GM19467 (cell line): ENCODE measurements around the gene GPR78.
"Not testable (repeated sequence)": the region's sequence is repeated elsewhere in the genome, so short reads cannot be mapped to it uniquely, and the experiment has no call there.

Source experiments
- ATAC-seq: cut with Tn5 transposase; IDR thresholded peaks from one replicate; pipeline ENCODE4 v1.9.1; 2021; ENCODE audit warnings: mild to moderate bottlenecking, moderate library complexity; ENCODE audit not compliant: unreplicated experiment

Gene GPR78

DNA sequence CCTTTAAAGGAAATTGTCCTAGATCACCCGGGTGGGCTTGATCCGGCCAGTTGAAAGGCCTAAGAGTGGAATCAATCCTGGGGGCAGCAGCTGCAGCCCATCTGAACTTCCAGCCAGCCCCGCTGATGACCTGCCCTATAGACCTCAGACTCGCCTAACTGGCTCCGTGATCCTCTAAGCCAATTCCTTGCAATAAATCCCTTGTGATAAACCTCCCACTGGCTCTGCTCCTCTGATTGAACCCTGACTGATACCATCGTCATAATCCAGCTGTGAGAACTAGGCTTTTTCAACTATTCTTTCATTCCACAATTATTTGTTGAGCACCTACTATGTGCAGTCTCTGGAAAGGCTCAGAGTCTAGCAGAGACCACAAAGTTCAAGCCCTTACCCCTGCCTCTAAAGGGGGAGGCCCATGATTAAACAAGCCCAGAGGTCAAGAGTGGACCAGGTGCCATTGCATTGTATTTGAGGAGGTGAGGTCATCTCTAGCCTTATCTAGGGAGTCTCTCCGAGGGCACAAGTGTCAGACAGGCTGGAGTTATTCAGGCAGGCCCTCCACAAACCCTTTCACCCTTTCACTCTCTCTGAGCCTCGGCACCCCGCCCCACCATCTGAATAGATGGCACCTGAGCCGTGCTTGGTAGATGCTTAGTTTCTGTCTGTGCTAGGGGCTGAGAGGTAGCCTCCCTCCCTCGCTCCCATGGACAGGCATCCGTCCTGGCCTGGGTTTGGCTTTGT, 20.5 kb upstream of the GPR78 start:
- no peak for ATAC-seq

DNA sequence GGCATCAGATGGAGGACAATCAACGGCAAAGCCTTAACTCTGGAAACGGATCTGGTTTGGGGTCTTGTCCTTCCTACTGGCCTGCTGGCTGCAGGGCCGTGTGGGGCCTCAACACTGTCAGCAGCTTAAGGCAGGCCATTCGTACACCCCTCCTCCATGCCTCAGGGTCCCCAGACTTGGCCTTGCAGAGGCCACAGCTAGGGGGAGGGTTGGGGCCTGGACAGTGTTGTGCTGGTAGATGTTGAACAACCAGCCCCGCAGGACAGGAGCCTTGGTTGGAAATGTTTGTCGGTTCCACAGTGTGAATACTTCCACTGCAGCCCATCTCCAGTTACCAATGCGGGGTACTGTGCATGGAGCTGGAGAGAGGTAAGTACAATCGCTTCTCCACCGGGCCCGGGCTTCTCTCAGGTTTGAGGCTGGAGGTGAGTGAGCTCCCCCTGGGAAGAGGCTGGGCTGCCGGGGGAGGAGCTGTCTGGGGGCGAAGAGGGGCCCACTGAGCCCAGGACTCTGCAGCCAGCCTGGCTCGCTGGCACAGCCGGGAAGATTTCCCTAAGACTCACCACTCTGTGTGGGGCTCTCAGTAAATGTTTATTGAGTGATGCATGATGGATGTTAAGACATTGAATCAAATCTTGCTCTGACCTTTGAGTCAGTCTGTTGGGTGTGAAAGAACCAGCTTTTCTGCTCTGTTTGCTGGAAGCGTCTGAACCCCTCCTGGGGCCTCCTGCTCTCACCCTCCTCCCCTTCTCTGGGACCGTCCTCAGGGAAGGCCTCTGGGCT, 19.7 kb upstream of the GPR78 start:
- no peak for ATAC-seq

- no peak for ATAC-seq
These were observed 15.6 kb upstream of the GPR78 start for GRCh38 chr4:8564595-8564994.

- no peak for ATAC-seq
These were observed 12.0 kb upstream of the GPR78 start for GRCh38 chr4:8568068-8568668.

DNA sequence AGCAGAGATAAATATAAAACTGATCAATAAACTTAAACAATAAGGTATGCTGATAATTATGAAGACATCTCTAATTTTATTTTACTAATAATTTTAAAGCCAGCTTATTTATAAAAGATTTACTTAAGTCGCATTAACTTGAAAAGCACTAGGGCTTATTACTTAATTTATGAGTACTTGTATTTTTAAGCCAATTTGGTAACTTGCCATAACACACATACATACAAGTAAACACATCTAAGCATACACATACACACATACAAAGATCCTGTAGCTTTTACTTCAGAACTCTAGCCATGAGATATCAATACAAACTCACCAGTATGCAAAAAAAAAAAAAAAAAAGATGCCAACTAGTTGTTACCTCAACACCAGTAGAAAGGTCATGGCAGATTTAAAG, 10.0 kb upstream of the GPR78 start:
- ATAC-seq: no peak

GRCh38 chr4:8571702-8572685, 8.2 kb upstream of the GPR78 start:
- ATAC-seq: no peak

GRCh38 chr4:8573266-8573665, 6.9 kb upstream of the GPR78 start:
- ATAC-seq: no peak

DNA sequence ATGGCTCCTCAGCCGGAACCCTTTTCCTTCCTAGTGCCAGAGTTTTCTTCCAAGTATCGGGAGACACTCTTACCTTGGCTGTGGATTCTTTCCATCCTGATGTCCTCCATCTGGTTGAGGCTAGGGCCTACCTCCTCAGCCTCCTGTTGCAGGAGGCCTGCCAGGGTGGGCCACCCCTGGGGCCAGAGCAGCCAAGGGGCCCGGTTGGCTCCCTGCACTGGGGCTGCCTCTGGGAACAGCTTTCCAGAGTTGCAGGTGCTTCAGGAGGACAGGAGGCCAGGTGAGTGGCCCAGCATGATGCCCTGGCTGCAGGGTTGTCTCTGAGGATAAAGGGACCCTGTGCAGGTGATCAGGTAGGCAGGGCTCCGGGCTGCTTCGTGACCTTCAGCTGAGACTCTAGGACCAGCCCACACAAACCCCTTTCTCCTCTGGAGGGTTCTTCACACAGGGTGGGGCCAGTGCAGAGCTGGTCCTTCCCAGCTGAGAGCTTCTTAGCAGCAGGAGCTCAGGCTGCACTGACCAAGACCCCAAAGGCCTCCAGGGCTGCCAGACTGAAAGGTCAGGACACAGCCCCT, 5.3 kb upstream of the GPR78 start:
- no peak for ATAC-seq

DNA sequence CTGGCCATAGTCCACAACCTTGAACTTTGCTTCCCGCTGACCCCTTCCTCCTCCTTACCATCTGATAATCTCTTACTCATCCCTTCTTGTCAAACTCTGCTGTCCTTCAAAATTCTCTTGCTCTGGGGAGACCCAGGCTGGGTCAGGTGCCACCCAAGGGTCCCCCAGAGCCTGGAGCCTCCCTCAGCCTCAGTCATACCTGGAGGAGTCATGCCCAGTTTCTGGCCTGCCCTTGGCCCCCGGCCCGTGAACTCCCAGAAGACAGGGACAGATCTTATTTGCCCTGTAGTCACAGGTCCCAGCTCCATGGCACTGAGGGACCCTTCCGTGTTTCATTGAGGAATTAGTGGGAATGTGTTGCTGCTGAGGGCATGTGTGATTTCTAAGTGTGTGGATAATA, 4.7 kb upstream of the GPR78 start:
- ATAC-seq: no peak

- ATAC-seq: not testable (repeated sequence)
These were observed 3.6 kb upstream of the GPR78 start for GRCh38 chr4:8576591-8576990.

GRCh38 chr4:8577046-8577445, 3.1 kb upstream of the GPR78 start:
- ATAC-seq: no peak

DNA sequence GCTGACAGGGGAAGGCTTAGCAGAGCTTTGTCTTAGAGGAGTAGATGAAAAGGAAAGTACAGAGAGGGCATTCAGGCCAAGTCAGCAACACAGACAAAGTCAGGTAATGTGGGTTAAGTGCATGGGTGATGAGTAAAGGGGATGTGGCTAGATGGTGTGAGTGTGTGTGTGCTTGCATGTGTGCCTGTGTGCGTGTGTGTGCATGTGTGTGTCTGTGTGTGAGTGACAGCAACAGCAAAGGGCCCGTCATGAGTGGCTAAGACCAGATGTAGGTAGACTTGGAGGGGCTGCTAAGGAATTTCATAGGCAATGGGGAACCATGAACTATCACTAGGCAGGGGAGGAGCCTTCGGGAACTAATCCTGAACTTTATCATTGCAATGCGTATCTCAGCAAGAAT, 2.2 kb upstream of the GPR78 start:
- ATAC-seq: no peak

- no peak for ATAC-seq
These were observed 1.5 kb upstream of the GPR78 start for GRCh38 chr4:8578717-8579116.

GRCh38 chr4:8579526-8580320, 469 bp upstream of the GPR78 start:
- no peak for ATAC-seq

DNA sequence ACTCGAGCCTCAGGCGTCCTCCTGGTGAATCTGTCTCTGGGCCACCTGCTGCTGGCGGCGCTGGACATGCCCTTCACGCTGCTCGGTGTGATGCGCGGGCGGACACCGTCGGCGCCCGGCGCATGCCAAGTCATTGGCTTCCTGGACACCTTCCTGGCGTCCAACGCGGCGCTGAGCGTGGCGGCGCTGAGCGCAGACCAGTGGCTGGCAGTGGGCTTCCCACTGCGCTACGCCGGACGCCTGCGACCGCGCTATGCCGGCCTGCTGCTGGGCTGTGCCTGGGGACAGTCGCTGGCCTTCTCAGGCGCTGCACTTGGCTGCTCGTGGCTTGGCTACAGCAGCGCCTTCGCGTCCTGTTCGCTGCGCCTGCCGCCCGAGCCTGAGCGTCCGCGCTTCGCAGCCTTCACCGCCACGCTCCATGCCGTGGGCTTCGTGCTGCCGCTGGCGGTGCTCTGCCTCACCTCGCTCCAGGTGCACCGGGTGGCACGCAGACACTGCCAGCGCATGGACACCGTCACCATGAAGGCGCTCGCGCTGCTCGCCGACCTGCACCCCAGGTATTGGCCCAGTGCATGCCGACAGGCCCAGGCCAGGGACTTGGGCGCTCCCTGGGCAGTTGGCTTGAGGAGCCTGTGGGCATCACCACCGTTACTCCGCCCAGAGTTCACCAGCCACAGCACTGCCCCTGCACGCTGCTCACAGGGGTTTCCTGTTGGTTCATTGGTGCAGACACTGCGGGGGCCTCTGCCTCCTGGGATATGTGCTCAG, 1.1 kb downstream of the GPR78 start:
- no peak for ATAC-seq

DNA sequence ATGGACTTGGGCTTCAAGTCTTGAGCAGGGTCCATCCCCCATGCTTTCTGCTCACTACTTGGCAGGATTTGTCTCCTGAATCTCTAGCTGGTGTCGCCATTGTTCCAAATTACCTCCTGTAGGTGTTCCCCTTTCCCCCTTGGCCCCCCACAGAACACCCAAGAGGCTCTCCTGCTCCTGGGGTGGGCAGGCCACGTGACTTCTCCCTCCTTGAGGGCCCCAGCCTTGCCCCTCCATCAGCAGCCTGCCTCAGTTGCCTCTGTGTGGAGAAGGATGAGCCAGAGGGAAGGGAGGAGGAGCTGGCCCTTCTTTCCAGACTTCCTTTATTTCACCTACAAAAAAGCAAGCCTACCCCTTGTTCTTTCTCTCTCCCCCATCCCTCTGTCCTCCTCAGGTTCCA, 1.8 kb downstream of the GPR78 start:
- no peak for ATAC-seq

- ATAC-seq: no peak
These were observed 2.2 kb downstream of the GPR78 start for GRCh38 chr4:8582436-8582835.

DNA sequence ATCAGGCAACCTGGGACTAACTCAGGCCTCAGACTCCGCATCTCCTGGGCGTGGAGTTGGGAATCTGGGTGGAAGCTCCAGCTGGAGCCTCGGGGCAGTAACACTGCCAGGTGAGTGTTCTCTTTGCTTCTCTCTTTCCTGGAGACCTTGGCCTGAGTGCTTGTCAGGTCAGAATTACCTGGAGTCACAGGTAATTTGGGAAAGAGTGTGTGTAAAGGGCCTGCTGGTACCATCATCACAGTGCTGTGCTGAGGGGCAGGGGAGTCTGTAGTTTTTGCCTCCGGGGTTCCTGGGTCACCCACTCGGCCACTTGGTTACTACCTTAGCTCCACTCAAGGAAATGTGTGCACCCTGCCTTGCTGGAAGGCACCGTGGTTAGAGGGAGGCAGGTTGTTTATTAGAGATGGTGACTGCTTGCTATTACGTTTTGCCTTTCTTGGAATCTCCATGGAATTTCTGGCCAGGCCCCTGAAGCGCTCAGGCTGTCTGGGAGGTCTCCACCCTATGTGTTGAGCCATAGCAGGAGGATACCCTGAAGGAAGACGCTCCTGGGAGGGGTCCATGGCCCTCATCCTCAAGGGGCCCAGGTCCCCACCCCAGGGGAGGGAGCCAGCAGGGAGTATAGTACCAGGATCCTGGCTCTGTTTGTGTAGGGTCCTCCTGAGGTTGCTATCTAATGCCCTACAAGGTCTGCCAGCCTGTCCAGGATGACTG, 2.9 kb downstream of the GPR78 start:
- no peak for ATAC-seq
